Sigmoid colon (tissue), 7 donors: ENCODE data around the gene ADAMTS12. TPM values are rescaled to one million over a fixed set of nuclear protein-coding genes. Genes with fewer than 3 reads are reported as not detected.

Experiments used
- DNase-seq: peaks from one replicate; pipeline ENCODE4 v3.0.0-alpha.2; 2019
- H3K27ac ChIP-seq, 4 donors: fragments of 200-600 bp; sonication (generic); one replicate each; pipeline ENCODE4 v1.5.1; 2016 to 2019; ENCODE audit warnings: mild to moderate bottlenecking in 1 of 4
- H3K27me3 ChIP-seq, 3 donors: fragments of 200-600 bp; sonication (generic); one replicate each; pipeline ENCODE4 v1.5.1; 2019; ENCODE audit warnings: mild to moderate bottlenecking in 1 of 3
- H3K36me3 ChIP-seq, 4 donors: fragments of 200-600 bp; sonication (generic); one replicate each; pipeline ENCODE4 v1.5.1; 2016 to 2019
- H3K4me1 ChIP-seq, 4 donors: fragments of 200-600 bp; sonication (generic); one replicate each; pipeline ENCODE4 v1.5.1; 2017 to 2019
- H3K4me3 ChIP-seq, 4 donors: fragments of 200-600 bp; sonication (generic); one replicate each; pipeline ENCODE4 v1.5.1; 2017 to 2019; ENCODE audit warnings: mild to moderate bottlenecking in 2 of 4, moderate library complexity in 1 of 4
- H3K9me3 ChIP-seq, 4 donors: fragments of 200-600 bp in 3 of 4; sonication (generic) in 3 of 4; one replicate each; pipeline versions ENCODE4 v1.5.1 to v1.6.1; 2013 to 2019
- CTCF ChIP-seq, 4 experiments: fragments of 450-650 bp in 3 of 4; fragments of 200-600 bp in 1 of 4; IDR thresholded peaks; one replicate each; pipeline ENCODE4 v1.5.1; 2016 to 2019; ENCODE audit warnings: antibody characterized with exemption in 4 of 4, mild to moderate bottlenecking in 3 of 4, moderate library complexity in 2 of 4
- EP300 ChIP-seq, 4 donors: sonication (generic); formaldehyde crosslinking; IDR thresholded peaks; one replicate each; pipeline ENCODE4 v1.6.1; 2017; ENCODE audit warnings: antibody characterized with exemption in 4 of 4
- POLR2A ChIP-seq, 2 donors: fragments of 450-650 bp; IDR thresholded peaks; one replicate each; pipeline ENCODE4 v1.6.1; 2016; ENCODE audit warnings: antibody characterized with exemption in 2 of 2, mild to moderate bottlenecking in 2 of 2, moderate library complexity in 2 of 2
- POLR2AphosphoS5 ChIP-seq, 4 donors: sonication (generic); formaldehyde crosslinking; IDR thresholded peaks; one replicate each; pipeline ENCODE4 v1.6.1; 2017; ENCODE audit warnings: antibody characterized with exemption in 4 of 4
- WGBS, 2 donors: extraction: QIAGEN DNeasy Blood & Tissue Kit; methylation state at CpG; one replicate each; pipeline ENCODE4 v1.1.7; 2013; 5-methylcytosine and 5-hydroxymethylcytosine counted together
- intact Hi-C: fragments of 100-400 bp; cut with DNase I; formaldehyde crosslinking; loops from one replicate; pipeline ENCODE4 v1.15.1; 2023
- polyA plus RNA-seq, 3 donors: library from polyadenylated mRNA; stranded (reverse); fragments of 200-250 nt; gene quantifications; one replicate each; pipeline ENCODE4 v1.2.3, GENCODE V29; 2013
- total RNA-seq, 4 donors: library from RNA; depleted of rRNA; stranded (reverse); fragments of >200 nt; gene quantifications; one replicate each; pipeline ENCODE4 v1.1.0, GENCODE V29; 2016
- donor health status: healthy with polysubstance abuse.
- donor health status: Bipolar disorder and iron deficiency.
- donor health status: healthy.

ADAMTS12 gene
- total and polyA plus RNA-seq, 7 donors, result 0.42 to 5.4 (median 2.7) TPM; not detected in 1

- H3K27me3 ChIP-seq, result no peaks in the 10 kb centered on the region
- WGBS, 2 donors, result 87% methylated on average over 10 of the region's 10 CpGs
- H3K36me3 ChIP-seq, result no peaks in the 10 kb centered on the region
- intact Hi-C loops, result no loop called here
- H3K27ac ChIP-seq, result no peak overlapping the region
- H3K9me3 ChIP-seq, result no peaks in the 10 kb centered on the region
- DNase-seq, result no peak
- H3K4me1 ChIP-seq, result no peaks in the 10 kb centered on the region
- no peak overlapping the region for H3K4me3 ChIP-seq
- TF ChIP-seq CTCF (IDR thresholded peaks at IDR 0.05), result no peak
- TF ChIP-seq EP300 (IDR thresholded peaks at IDR 0.05), result no peak
- TF ChIP-seq POLR2A (IDR thresholded peaks at IDR 0.05), result no peak
- no peak for TF ChIP-seq POLR2AphosphoS5 (IDR thresholded peaks at IDR 0.05)
Observed at GRCh38 chr5:33530183-33531036, 361.4 kb downstream of the ADAMTS12 start.

GRCh38 chr5:33527696-33528095 lies 364.1 kb downstream of the ADAMTS12 start:
- Histone ChIP-seq H3K27me3 (no peaks in the 10 kb centered on the region), H3K4me1 (no peaks in the 10 kb centered on the region), H3K9me3 (no peaks in the 10 kb centered on the region), H3K36me3 (no peaks in the 10 kb centered on the region), H3K4me3 (no peak overlapping the region), H3K27ac (no peak overlapping the region)
- no peak for TF ChIP-seq POLR2AphosphoS5 (IDR thresholded peaks at IDR 0.05)
- TF ChIP-seq CTCF (IDR thresholded peaks at IDR 0.05), result no peak
- no peak for TF ChIP-seq EP300 (IDR thresholded peaks at IDR 0.05)
- TF ChIP-seq POLR2A (IDR thresholded peaks at IDR 0.05), result no peak
- intact Hi-C loops, result no loop called here
- WGBS, 2 donors, result 83 to 85% methylated on average over 2 of the region's 2 CpGs
- no peak for DNase-seq

- 54 to 82% methylated on average over 4 of the region's 4 CpGs for WGBS, 2 donors
- intact Hi-C loops, result no loop called here
- Histone ChIP-seq H3K36me3 (no peaks in the 10 kb centered on the region), H3K9me3 (no peaks in the 10 kb centered on the region), H3K4me3 (no peak overlapping the region), H3K27ac (no peak overlapping the region), H3K27me3 (no peaks in the 10 kb centered on the region), H3K4me1 (no peaks in the 10 kb centered on the region)
- TF ChIP-seq EP300 (IDR thresholded peaks at IDR 0.05) (no peak), POLR2A (IDR thresholded peaks at IDR 0.05) (no peak), POLR2AphosphoS5 (IDR thresholded peaks at IDR 0.05) (no peak), CTCF (IDR thresholded peaks at IDR 0.05) (no peak)
- DNase-seq, result no peak
Observed at GRCh38 chr5:33526755-33527154, 365.0 kb downstream of the ADAMTS12 start.

- no peak overlapping the region for H3K27ac ChIP-seq
- H3K4me3 ChIP-seq, result no peak overlapping the region
- no peaks in the 10 kb centered on the region for H3K9me3 ChIP-seq
- no peak for DNase-seq
- intact Hi-C loops, result no loop called here
- 61 to 89% methylated on average over 2 of the region's 2 CpGs for WGBS, 2 donors
- TF ChIP-seq POLR2A (IDR thresholded peaks at IDR 0.05), result no peak
- TF ChIP-seq POLR2AphosphoS5 (IDR thresholded peaks at IDR 0.05), result no peak
- no peak for TF ChIP-seq CTCF (IDR thresholded peaks at IDR 0.05)
- TF ChIP-seq EP300 (IDR thresholded peaks at IDR 0.05), result no peak
- H3K4me1 ChIP-seq, result no peaks in the 10 kb centered on the region
- H3K27me3 ChIP-seq, result no peaks in the 10 kb centered on the region
- no peaks in the 10 kb centered on the region for H3K36me3 ChIP-seq
Observed at GRCh38 chr5:33524476-33524875, 367.3 kb downstream of the ADAMTS12 start.
